Chondrocyte (in vitro differentiated cells): ENCODE results near the gene CCL25. TPM values are rescaled to one million over a fixed set of nuclear protein-coding genes. Genes with fewer than 3 reads are reported as not detected.
"Not testable (repeated sequence)": the region's sequence is repeated elsewhere in the genome, so short reads cannot be mapped to it uniquely, and the experiment has no call there.

Experiments
- DNase-seq: peaks from one replicate; pipeline ENCODE4 v3.0.0; 2021; ENCODE audit warnings: mixed read lengths, low spot score
- H3K27ac Mint-ChIP-seq: one replicate; pipeline ENCODE4 v1.8.0; 2021; ENCODE audit warnings: mild to moderate bottlenecking, moderate library complexity, mixed read lengths; ENCODE audit not compliant: unreplicated experiment
- H3K27me3 Mint-ChIP-seq: 2 replicates; pipeline ENCODE4 v1.8.0; 2021; ENCODE audit warnings: low read depth, mixed read lengths
- H3K36me3 Mint-ChIP-seq: 2 replicates; pipeline ENCODE4 v1.8.0; 2021; ENCODE audit warnings: low read depth, mixed read lengths
- H3K4me1 Mint-ChIP-seq: 2 replicates; pipeline ENCODE4 v1.8.0; 2021; ENCODE audit warnings: low read depth, mild to moderate bottlenecking, mixed read lengths
- H3K4me3 Mint-ChIP-seq: one replicate; pipeline ENCODE4 v1.8.0; 2021; ENCODE audit warnings: mild to moderate bottlenecking, moderate library complexity, mixed read lengths; ENCODE audit not compliant: unreplicated experiment
- H3K9me3 Mint-ChIP-seq: 2 replicates; pipeline ENCODE4 v1.8.0; 2021; ENCODE audit warnings: low read depth, mixed read lengths
- total RNA-seq: library from RNA; stranded (reverse); gene quantifications from 3 replicates; pipeline ENCODE4 v1.2.1, GENCODE V29; 2021
- TF ChIP-seq, protein P1 (sequence below): fragments of 200-600 bp; sonication (generic); IDR thresholded peaks from 2 replicates; pipeline ENCODE4 v1.5.0; 2021; ENCODE audit warnings: antibody characterized with exemption, mild to moderate bottlenecking, moderate library complexity

The CCL25 gene
- total RNA-seq, 1 donor from 2014 or later: not detected

- H3K9me3 Mint-ChIP-seq: no peaks in the 10 kb centered on the region
- H3K27ac Mint-ChIP-seq: no peak overlapping the region
- H3K27me3 Mint-ChIP-seq: no peaks in the 10 kb centered on the region
- H3K36me3 Mint-ChIP-seq: peaks cover 4% of the 10 kb centered on the region
- H3K4me3 Mint-ChIP-seq: no peak overlapping the region
- TF ChIP-seq, protein P1, sequence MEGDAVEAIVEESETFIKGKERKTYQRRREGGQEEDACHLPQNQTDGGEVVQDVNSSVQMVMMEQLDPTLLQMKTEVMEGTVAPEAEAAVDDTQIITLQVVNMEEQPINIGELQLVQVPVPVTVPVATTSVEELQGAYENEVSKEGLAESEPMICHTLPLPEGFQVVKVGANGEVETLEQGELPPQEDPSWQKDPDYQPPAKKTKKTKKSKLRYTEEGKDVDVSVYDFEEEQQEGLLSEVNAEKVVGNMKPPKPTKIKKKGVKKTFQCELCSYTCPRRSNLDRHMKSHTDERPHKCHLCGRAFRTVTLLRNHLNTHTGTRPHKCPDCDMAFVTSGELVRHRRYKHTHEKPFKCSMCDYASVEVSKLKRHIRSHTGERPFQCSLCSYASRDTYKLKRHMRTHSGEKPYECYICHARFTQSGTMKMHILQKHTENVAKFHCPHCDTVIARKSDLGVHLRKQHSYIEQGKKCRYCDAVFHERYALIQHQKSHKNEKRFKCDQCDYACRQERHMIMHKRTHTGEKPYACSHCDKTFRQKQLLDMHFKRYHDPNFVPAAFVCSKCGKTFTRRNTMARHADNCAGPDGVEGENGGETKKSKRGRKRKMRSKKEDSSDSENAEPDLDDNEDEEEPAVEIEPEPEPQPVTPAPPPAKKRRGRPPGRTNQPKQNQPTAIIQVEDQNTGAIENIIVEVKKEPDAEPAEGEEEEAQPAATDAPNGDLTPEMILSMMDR: no peak
- no peak for DNase-seq
- H3K4me1 Mint-ChIP-seq: peaks cover 7% of the 10 kb centered on the region
These were observed 31.9 kb upstream of the CCL25 start for GRCh38 chr19:8020681-8021080.

- H3K27ac Mint-ChIP-seq: no peak overlapping the region
- no peak for DNase-seq
- H3K9me3 Mint-ChIP-seq: no peaks in the 10 kb centered on the region
- H3K4me1 Mint-ChIP-seq: peaks cover 7% of the 10 kb centered on the region
- H3K4me3 Mint-ChIP-seq: no peak overlapping the region
- TF ChIP-seq, protein P1: no peak
- H3K27me3 Mint-ChIP-seq: no peaks in the 10 kb centered on the region
- peaks cover 4% of the 10 kb centered on the region for H3K36me3 Mint-ChIP-seq
These were observed 31.2 kb upstream of the CCL25 start for GRCh38 chr19:8021374-8021773.

- H3K27ac Mint-ChIP-seq: no peak overlapping the region
- TF ChIP-seq, protein P1: no peak
- peaks cover 7% of the 10 kb centered on the region for H3K4me1 Mint-ChIP-seq
- H3K9me3 Mint-ChIP-seq: no peaks in the 10 kb centered on the region
- DNase-seq: no peak
- H3K27me3 Mint-ChIP-seq: no peaks in the 10 kb centered on the region
- H3K4me3 Mint-ChIP-seq: no peak overlapping the region
- peaks cover 2% of the 10 kb centered on the region for H3K36me3 Mint-ChIP-seq
These were observed 30.3 kb upstream of the CCL25 start for GRCh38 chr19:8022275-8022674.

DNA sequence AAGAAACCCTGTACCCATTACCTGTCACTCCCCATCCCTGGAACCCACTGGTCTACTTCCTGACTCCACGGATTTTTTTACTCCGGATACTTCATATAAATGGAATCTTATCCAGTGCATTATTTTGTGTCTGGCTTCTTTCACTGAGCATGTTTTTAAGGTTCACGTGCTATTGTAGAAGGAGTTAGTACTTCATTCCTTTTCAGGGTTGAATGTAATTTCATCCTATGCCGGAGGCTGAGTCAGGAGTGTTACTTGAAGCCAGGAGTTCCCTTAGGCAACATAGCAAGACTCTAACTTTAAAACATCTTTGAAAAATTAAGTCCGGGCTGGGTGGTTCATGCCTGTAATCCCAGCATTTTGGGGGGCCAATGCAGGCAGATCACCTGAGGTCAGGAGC is 29.2 kb upstream of the CCL25 start:
- Mint-ChIP-seq H3K27me3 (no peaks in the 10 kb centered on the region), H3K9me3 (no peaks in the 10 kb centered on the region), H3K4me1 (peaks cover 8% of the 10 kb centered on the region), H3K36me3 (no peaks in the 10 kb centered on the region), H3K4me3 (no peak overlapping the region), H3K27ac (peak overlapping the region; percentile 60)
- no peak for DNase-seq
- TF ChIP-seq, protein P1: no peak

DNA sequence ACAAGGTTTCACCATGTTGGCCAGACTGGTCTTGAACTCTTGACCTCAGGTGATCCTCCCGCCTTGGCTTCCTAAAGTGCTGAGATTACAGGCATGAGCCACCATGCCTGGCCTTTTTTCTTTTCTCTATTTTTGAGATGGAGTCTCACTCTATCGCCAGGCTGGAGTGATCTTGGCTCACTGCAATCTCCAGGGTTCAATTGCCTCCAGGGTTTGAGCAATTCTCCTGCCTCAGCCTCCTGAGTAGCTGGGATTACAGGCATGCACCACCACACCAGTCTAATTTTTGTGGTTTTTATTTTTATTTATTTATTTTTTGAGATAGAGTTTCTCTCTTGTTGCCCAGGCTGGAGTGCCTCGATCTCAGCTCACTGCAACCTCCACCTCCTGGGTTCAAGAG is 28.3 kb upstream of the CCL25 start:
- H3K4me3 Mint-ChIP-seq, H3K36me3 Mint-ChIP-seq, DNase-seq, H3K9me3 Mint-ChIP-seq, H3K27me3 Mint-ChIP-seq, H3K27ac Mint-ChIP-seq: not testable (repeated sequence)
- H3K4me1 Mint-ChIP-seq: peaks cover 17% of the 10 kb centered on the region

DNA sequence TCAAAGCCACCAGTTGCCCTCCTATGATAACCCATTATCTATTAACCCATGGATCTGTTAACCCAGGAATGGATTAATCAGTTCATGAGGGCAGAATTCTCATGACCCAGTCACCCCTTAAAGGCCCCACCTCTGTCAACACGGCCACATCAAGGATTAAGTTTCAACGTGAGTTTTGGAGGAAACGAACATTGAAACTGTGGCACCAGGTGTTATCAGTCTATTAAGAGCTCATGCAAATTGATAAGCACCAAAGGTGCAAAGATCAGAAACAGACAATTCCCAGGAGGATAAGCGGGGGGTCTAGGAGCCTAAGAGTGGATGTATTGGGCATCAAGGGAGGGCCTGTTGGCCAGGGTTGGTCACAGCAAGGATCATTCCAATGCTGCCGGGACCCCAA is 27.2 kb upstream of the CCL25 start:
- no peaks in the 10 kb centered on the region for H3K27me3 Mint-ChIP-seq

More for the DNA sequence above, 27.2 kb upstream of the CCL25 start:
- Mint-ChIP-seq H3K4me3 (no peak overlapping the region), H3K4me1 (peaks cover 21% of the 10 kb centered on the region), H3K36me3 (no peaks in the 10 kb centered on the region), H3K27ac (no peak overlapping the region), H3K9me3 (no peaks in the 10 kb centered on the region)
- TF ChIP-seq, protein P1: no peak
- DNase-seq: no peak
